DLD1 (cell line): ENCODE measurements around the gene PKNOX1.
"Not testable (repeated sequence)": the region's sequence is repeated elsewhere in the genome, so short reads cannot be mapped to it uniquely, and the experiment has no call there.

Source experiments
- in situ Hi-C: cut with HindIII; loops from 2 replicates; pipeline ENCODE4 v1.10.0; 2017; ENCODE audit warnings: low sequenced_read_pairs

Gene PKNOX1

DNA sequence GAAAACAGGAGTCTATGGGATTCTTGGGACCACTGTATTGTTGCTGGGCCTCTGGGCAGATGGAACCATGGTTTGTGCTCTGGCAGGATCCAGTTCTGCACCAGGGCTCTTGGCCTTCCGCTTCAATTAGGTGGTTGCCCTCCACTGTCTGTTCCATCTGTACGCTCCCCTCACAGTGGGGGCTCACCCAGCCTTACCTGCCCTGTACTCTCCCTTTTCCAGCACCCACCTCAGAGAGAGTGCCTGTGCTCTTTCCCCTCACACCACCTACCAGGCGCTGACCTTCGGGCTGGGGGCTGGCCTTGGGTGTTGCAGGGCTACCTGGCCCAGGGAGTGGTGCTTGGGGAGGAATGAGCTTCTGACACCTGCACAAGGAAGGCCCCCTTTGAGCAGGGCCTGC lies 7.5 kb downstream of the PKNOX1 start:
- in situ Hi-C loops = no loop called here

DNA sequence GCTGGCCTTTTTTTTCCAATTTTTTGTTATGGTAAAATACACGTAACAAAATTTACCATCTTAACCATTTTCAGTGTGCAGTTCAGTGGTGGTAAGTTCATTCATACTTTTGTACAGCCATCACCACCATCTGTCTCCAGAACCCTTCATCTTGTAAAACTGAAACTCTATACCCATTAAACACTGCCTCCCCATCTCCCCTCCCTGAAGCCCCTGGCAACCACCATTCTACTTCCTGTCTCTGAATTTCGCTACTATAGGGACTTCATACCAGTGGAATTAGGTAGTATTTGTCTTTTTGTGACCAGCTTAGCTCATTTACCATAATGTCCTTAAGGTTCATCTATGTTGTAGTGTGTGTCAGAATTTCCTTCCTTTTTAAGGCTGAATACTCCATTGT lies 8.7 kb downstream of the PKNOX1 start:
- in situ Hi-C loops = no loop called here

DNA sequence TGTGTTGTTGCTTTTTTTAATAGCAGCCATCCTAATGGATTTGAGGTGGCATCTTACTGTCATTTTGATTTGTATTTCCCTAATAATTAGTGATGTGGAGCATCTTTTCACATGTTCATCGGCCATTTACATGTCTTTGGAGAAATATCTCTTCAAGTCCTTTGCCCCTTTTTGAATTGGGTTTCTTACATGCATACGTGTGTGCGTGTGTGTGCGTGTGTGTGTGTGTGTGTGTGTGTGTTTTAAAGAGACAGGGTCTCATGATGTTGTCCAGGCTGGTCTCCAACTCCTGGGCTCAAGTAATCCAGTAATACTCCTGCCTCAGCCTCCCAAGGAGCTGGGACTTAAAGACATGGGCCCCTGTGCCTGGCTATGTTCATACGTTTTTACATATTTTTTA lies 9.5 kb downstream of the PKNOX1 start:
- in situ Hi-C loops = no loop called here

DNA sequence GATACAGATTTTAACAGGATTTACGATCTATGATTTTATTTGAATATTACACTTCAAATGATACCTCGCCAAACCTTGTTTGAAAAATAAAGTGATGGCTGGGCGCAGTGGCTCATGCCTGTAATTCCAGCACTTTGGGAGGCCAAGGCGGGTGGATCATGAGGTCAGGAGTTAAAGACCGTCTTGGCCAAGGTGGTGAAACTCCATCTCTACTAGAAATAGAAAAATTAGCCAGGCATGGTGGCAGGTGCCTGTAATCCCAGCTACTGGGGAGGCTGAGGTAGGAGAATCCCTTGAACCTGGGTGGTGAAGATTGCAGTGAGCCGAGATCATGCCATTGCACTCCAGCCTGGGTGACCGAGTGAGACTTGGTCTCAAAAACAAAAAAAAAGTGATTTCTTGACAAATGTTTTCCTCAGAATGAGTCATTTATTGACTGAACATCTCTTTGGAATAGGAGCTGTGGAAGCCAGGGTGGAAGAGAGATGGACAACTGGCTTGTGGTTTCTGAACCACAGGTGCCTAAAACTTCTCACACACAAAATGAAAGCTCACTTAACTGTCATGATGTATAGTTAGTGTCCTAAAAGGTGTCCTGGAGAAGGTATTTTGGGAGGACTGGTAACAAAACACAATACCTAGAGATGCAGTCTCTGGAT lies 11.9 kb downstream of the PKNOX1 start:
- in situ Hi-C loops = no loop called here

DNA sequence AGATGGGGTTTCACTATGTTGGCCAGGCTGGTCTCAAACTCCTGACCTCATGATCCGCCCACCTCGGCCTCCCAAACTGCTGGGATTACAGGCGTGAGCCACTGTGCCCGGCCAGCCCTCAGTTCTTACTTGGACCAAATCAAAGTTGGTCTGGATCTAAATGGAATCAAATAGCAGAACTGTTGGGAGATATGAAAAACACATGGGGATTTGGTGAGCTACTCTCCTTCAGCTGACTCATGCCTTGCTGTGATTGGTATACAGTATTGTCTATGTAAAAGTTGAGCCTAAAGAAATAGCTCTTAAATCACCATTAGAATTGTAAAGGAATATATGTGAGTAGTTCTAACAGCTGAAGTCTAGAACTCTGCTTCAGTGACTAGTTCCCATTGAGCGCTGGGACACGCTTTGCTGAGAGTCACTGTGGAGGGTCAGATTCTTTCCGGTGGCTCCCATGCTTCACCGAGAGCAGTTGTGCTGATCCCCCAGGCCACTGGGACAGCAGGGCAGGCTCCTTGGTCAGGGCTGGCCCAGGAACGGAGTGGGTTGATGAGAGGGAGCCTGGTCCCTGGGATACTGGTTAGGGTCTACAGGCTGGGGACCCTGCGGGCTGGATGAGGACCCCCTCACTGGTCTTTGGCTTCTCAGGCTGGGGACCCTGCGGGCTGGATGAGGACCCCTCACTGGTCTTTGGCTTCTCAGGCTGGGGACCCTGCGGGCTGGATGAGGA lies 14.0 kb downstream of the PKNOX1 start:
- in situ Hi-C loops = no loop called here

DNA sequence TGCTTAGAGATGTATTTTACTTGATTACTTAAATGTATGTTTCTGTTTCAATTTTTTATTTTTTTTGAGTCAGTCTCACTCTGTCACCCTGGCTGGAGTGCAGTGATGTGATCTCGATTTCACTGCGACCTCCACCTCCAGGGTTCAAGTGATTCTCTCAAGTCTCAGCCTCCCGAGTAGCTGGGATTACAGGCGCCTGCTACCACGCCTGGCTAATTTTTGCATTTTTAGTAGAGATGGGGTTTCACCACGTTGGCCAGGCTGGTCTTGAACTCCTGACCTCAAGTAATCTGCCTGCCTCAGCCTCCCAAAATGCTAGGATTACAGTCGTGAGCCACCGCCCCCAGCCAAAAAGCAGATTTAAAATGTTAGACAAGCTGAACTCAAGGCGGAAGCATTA lies 15.0 kb downstream of the PKNOX1 start:
- in situ Hi-C loops = not testable (repeated sequence)

DNA sequence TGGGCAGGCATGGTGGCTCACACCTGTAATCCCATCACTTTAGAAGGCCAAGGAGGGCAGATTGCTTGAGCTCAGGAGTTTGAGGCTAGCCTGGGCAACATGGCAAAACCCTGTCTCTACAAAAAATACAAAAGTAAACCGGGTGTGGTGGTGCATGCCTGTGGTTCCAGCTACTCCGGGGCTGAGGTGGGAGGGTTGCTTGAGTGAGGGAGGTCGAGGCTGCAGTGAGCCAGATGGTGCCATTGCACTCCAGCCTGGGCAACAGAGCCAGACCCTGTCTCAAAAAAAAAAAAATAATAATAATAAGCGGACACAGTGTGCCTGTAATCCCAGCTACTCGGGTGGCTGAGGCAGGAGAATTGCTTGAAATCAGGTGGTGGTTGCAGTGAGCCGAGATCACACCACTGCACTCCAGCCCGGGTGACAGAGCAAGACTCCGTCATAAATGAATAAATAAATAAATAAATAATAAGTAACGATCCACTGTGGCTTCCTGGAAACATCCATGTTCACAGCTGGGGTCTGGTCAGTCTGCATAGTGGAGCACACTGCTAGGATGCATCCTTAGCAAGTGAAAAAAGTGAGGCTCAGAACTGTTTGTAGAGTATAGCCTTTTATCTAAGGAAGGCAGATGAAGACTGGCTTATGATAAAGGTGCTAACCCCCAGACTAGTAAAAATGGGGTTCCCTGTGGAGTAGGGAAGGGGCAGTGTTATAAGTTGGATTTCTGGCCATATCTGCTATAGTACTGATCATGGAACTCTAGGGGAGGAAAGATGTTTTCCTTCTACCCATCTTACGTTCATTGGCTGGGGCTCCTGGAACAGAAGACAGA lies 15.7 kb downstream of the PKNOX1 start:
- in situ Hi-C loops = no loop called here

DNA sequence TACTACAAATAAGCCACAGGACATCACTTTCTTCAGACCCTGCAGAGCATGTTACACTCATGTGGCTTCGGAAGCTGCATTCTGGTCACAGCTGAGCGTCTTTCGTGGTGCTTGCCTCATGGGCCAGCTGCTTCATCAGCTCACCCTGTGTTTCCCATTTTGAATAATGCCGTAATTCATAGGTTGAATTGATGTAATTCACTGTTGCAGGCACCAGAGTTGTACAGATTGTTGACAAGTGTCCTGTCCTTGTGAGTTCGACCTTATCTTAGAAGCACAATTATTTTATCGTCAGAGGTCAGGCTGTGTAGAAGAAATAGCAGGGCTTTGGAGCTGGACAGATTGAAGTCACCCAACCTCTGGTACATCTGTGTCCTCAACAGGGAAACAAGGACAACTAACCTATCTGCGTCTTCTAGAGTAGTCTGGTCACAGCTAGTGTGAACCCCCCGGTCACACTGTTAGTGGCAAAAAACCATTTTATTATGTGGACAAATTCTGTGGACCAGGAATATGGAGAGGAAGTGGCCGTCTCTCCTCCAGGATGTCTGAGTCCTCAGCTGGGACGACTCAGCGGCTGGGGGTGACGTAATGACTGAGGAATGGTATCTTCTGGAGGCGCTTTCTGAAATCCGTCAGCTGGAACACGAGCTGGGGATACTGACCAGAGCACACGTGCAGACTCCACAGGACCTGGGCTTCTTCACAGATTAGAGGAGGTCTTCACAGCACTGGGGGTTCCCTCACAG lies 17.8 kb downstream of the PKNOX1 start:
- in situ Hi-C loops = no loop called here

DNA sequence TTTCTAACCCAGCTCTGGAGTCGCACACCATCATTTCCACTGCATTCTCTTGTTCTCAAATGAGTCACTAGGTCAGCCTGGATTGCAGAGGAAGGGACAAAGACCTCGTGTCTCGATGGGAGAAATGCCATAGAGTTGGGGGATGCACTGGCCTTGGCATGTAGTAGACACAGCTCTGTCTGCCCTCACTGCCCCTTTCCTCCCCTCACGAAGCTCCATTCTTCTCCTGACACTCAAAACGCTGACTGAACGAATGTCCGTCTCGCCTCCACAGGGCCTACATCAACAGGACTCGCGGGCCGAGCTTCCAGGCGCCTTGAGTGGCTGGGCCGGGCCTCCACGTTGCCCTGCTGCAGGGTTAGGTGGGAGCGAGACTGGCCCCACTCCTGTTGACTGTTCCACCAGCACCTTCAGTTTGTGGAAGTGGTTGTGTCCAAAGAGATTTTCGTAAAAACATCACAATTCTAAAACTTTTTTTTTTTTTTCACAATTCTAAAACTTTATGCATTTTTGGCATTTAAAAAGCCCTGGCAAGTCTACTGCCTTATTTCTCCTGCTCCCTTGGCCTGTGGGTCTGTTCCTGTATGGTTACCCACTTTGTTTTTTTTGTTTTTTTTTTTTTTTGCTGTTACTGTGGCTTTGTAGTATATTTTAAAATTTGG lies 18.8 kb downstream of the PKNOX1 start:
- in situ Hi-C loops = no loop called here

DNA sequence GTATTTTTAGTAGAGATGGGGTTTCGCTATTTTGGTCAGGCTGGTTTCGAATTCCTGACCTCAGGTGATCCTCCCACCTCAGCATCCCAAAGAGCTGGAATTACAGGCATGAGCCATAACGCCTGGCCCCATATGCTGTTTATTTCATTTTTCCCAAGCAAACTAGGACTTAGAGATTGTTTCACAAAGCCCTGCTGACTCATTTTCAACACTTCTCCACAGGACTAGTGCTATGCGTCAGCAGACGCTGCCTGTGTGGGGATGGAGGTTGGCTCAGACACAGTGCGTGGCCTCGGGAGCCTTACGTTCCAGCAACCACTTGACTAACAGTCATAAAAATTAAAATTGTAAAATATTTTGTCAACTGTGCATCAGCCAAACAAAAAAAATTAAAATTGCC lies 22.7 kb downstream of the PKNOX1 start:
- in situ Hi-C loops = no loop called here

DNA sequence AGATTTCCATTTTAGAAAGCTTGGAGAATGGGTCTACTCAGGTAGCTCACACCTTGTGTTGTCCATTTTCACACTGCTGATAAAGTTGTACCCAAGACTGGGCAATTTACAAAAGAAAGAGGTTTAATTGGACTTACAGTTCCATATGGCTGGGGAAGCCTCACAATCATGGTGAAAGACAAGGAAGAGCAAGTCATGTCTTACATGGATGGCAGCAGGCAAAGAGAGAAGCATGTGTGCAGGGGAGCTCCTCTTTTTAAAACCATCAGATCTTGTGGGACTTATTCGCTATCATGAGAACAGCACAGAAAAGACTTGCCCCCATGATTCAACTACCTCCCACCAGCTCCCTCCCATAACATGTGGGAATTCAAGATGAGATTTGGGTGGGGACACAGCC lies 23.6 kb downstream of the PKNOX1 start:
- in situ Hi-C loops = not testable (repeated sequence)

DNA sequence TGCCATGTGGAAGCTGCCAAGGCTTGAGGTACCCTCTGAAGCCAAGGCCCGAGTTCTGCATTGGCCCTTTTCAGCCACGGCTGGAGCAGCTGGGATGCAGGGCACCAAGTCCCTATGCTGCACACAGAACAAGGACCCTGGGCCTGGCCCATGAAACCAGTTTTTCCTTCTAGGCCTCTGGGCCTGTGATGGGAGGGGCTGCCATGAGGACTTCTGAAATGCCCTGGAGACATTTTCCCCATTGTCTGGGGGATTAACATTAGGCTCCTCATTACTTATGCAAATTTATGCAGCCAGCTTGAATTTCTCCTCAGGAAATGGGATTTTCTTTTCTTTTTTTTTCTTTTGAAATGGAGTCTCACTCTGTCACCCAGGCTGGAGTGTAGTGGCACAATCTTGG lies 24.8 kb downstream of the PKNOX1 start:
- in situ Hi-C loops = not testable (repeated sequence)

DNA sequence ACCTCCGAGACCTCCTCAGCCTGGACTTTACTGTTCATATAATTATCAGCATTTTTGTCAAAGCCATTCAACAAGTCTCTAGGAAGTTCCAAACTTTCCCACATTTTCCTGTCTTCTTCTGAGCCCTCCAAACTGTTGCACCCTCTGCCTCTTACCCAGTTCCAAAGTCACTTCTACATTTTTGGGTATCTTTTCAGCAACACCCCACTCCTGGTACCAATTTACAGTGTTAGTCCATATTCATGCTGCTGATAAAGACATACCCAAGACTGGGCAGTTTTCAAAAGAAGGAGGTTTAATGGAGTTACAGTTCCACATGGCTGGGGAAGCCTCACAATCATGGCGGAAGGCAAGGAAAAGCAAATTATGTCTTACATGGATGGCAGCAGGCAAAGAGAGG lies 25.7 kb downstream of the PKNOX1 start:
- in situ Hi-C loops = not testable (repeated sequence)

DNA sequence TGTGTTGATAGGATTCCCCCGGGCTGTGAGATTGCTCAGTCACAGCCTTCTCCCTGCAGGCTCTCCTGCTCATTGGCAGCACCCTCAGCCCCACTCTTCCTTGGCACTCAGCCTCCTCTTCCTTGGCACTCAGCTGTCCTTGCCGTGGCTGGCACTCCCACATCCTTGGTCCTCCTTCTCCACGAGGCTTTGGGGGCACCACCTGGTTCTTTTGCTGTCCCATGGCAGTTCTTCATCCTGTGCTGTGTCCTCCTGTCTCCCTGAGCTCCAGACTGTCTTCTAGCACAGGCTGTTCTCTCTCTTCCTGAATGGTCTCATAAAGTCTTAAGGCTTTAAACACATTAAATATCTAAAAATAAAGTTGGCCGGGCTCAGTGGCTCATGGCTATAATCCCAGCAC lies 27.0 kb downstream of the PKNOX1 start:
- in situ Hi-C loops = no loop called here

DNA sequence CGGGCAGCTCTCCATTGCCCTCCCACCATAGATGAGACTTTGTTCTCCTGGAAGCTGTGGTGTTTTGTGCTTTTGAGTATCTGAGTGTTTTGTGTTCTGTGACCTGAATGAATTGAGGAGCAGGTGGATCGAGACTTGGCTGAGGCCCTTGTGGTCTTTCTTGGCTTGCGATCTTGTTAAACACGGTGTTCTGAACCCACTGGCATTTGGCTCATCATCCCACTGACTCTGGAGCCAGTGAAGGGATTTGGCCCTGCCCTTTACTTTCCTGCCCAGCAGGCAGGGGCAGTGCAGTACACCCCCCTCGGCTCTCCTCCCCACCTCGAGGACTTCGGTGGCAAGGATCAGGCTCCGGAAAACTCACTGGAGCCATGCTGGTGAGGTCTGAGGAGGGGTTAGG lies 30.6 kb downstream of the PKNOX1 start:
- in situ Hi-C loops = no loop called here

DNA sequence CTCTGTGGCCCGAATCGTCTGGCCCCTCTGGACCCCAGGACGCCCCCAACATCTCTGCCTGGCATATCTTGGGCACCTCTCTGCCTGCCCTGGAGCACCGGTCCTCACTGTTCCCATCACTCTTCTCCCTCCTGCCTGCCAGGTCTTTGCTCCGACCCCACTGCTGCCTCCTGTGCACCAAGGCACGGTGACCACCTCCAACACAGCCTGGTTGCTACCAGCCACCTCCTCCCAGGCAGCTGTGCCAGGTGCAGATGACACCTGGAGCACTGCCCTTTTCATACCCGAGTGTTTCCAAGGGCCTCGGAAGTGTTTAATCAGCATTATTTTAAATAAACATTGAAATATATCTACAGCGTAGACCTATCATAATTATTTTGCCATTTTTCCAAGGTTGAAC lies 31.3 kb downstream of the PKNOX1 start:
- in situ Hi-C loops = no loop called here

DNA sequence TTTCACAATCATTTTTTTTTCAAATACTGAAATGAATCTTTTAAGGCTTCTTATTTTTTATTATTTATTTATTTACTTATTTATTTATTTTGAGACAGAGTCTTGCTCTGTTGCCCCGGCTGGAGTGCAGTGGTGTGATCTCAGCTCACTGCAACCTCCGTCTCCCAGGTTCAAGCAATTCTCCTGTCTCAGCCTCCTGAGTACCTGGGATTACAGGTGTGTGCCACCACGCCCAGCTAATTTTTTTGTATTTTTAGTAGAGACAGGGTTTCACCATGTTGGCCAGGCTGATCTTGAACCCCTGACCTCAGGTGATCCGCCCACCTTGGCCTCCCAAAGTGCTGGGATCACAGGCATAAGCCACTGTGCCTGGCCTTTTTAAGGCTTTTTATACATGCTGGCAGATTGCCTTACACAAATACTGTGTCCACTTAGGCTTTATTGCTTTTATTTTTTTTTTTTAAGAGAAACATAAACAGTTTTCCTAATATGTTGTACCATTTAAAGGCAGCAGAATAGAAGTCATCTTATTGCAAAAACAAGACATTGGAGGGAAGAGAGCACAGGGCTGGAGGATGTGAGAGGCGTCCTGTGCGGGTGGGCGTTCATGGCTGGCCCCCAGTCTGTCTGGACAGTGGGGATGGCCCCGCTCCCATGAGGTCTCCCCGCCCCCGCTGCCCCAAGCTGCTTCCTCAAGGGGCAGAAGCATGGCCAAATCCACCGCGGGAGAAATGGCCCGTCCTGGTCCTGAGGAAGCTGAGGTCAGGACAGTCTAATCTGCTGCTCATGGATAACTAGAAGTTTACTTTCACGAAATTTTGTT lies 31.9 kb downstream of the PKNOX1 start:
- in situ Hi-C loops = not testable (repeated sequence)

DNA sequence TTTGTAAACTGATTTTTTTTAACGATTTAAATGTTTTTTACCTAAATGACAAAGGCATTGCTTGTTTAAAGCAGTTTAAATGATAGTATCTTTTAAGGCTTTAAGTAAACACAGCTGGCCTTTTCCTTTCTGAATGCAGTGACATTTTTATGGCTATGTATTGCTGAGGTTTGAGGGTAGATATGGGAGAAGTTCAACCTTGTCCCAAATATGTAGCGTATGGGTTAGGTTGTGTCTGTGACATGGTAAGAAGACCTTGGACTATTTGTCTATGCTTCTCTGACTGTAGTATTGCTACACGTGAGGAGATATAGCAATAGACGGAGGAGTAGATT lies 32.5 kb downstream of the PKNOX1 start:
- in situ Hi-C loops = no loop called here

DNA sequence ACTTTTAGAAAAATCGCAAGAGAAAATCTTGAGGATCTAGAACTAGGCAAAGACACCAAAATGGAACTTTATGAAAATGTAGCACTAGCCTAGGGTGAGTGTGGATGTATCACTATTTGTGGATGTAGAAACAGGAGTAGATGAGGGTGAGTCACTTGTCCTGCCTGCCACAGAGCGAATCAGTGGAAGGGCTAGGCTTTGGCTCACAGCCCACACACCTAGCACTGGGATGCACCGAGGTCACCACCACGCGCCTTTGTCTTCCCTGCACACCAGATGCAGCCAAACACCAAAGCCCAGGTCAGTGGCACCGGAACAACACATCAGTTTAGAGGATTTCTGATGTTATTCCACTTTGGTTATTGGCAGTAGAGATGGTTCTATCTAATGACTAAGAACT lies 38.2 kb downstream of the PKNOX1 start:
- in situ Hi-C loops = no loop called here
